Measurements from ENCODE around the gene A3GALT2.

A3GALT2 gene

GRCh38 chr1:33330906-33331305 lies 10.0 kb upstream of the A3GALT2 start:
- no peak for FAIRE-seq

GRCh38 chr1:33330361-33330890 lies 9.5 kb upstream of the A3GALT2 start:
- FAIRE-seq = no peak

- FAIRE-seq = no peak
Observed at GRCh38 chr1:33329600-33330305, 8.9 kb upstream of the A3GALT2 start.

- FAIRE-seq = no peak
Observed at GRCh38 chr1:33328817-33329216, 7.9 kb upstream of the A3GALT2 start.

- FAIRE-seq = no peak
Observed at GRCh38 chr1:33327587-33328325, 6.9 kb upstream of the A3GALT2 start.

- FAIRE-seq = no peak
Observed at GRCh38 chr1:33326785-33327184, 5.9 kb upstream of the A3GALT2 start.

- no peak for FAIRE-seq
Observed at GRCh38 chr1:33324677-33325575, 4.0 kb upstream of the A3GALT2 start.

GRCh38 chr1:33323663-33324477 lies 3.0 kb upstream of the A3GALT2 start:
- FAIRE-seq = no peak

GRCh38 chr1:33322870-33323585 lies 2.1 kb upstream of the A3GALT2 start:
- FAIRE-seq = no peak

- FAIRE-seq = no peak
Observed at GRCh38 chr1:33322109-33322508, 1.2 kb upstream of the A3GALT2 start.

- no peak for FAIRE-seq
Observed at GRCh38 chr1:33321178-33321577, 280 bp upstream of the A3GALT2 start.

GRCh38 chr1:33319949-33320618 lies 814 bp downstream of the A3GALT2 start:
- no peak for FAIRE-seq

GRCh38 chr1:33319186-33319948 lies 1.5 kb downstream of the A3GALT2 start:
- no peak for FAIRE-seq

GRCh38 chr1:33317946-33318345 lies 3.0 kb downstream of the A3GALT2 start:
- FAIRE-seq = no peak

GRCh38 chr1:33317354-33317753 lies 3.5 kb downstream of the A3GALT2 start:
- FAIRE-seq = no peak

GRCh38 chr1:33316601-33317000 lies 4.3 kb downstream of the A3GALT2 start:
- no peak for FAIRE-seq

GRCh38 chr1:33314416-33314815 lies 6.5 kb downstream of the A3GALT2 start:
- no peak for FAIRE-seq

- no peak for FAIRE-seq
Observed at GRCh38 chr1:33312413-33312749, 8.5 kb downstream of the A3GALT2 start.

GRCh38 chr1:33311706-33312412 lies 9.0 kb downstream of the A3GALT2 start:
- no peak for FAIRE-seq

GRCh38 chr1:33310702-33311101 lies 10.2 kb downstream of the A3GALT2 start:
- FAIRE-seq = no peak

Measured in A204.1 (cell line).